Smooth muscle cell (in vitro differentiated cells): ENCODE measurements around the gene TRAF3IP1. TPM values are rescaled to one million over a fixed set of nuclear protein-coding genes. Genes with fewer than 3 reads are reported as not detected.
"Not testable (repeated sequence)": the region's sequence is repeated elsewhere in the genome, so short reads cannot be mapped to it uniquely, and the experiment has no call there.

Experiments
- DNase-seq: peaks from one replicate; lab custom pipeline; 2025; ENCODE audit not compliant: unreplicated experiment; lab: John Stamatoyannopoulos, UW
- H2AFZ ChIP-seq: fragments of 200-600 bp; sonication (generic); 2 replicates; pipeline ENCODE4 v1.6.0; 2016; ENCODE audit warnings: antibody characterized with exemption, low read depth, mild to moderate bottlenecking
- H3F3A ChIP-seq: fragments of 200-600 bp; sonication (generic); 2 replicates; pipeline ENCODE4 v1.6.0; 2017; ENCODE audit warnings: antibody characterized with exemption, low read depth
- H3K27ac ChIP-seq: fragments of 200-600 bp; sonication (generic); 2 replicates; pipeline ENCODE4 v1.5.1; 2016; ENCODE audit warnings: low read depth, mild to moderate bottlenecking
- H3K27me3 ChIP-seq: fragments of 200-600 bp; sonication (generic); 2 replicates; pipeline ENCODE4 v1.6.1; 2016; ENCODE audit warnings: low read depth, mild to moderate bottlenecking
- H3K36me3 ChIP-seq: fragments of 200-600 bp; sonication (generic); 2 replicates; pipeline ENCODE4 v1.5.1; 2016; ENCODE audit warnings: low read depth
- H3K4me1 ChIP-seq: fragments of 200-600 bp; sonication (generic); 2 replicates; pipeline ENCODE4 v1.5.1; 2016; ENCODE audit warnings: low read depth
- H3K4me2 ChIP-seq: fragments of 200-600 bp; sonication (generic); 2 replicates; pipeline ENCODE4 v1.6.0; 2016; ENCODE audit warnings: mild to moderate bottlenecking
- H3K4me3 ChIP-seq: fragments of 200-600 bp; sonication (generic); 2 replicates; pipeline ENCODE4 v1.5.1; 2016; ENCODE audit warnings: mild to moderate bottlenecking
- H3K79me2 ChIP-seq: fragments of 200-600 bp; sonication (generic); 2 replicates; pipeline ENCODE4 v1.6.0; 2016; ENCODE audit warnings: low read depth, mild to moderate bottlenecking
- H3K9ac ChIP-seq: fragments of 200-600 bp; sonication (generic); 2 replicates; pipeline ENCODE4 v1.6.0; 2016; ENCODE audit warnings: low read depth
- H3K9me3 ChIP-seq: fragments of 200-600 bp; sonication (generic); replicated peaks from 2 replicates; pipeline ENCODE4 v1.5.1; 2016; ENCODE audit warnings: low read depth
- H4K20me1 ChIP-seq: fragments of 200-600 bp; sonication (generic); 2 replicates; pipeline ENCODE4 v1.6.0; 2016; ENCODE audit warnings: low read depth
- WGBS: methylation state at CpG from one replicate; pipeline ENCODE4 v1.1.7; 2016; ENCODE audit warnings: low lambda C conversion rate; 5-methylcytosine and 5-hydroxymethylcytosine counted together
- polyA plus RNA-seq: library from polyadenylated mRNA; unstranded; fragments of >200 nt; fragmentation: Nextera tagmentation; extraction: Ambion mirVana; gene quantifications from 2 replicates; pipeline ENCODE4 v1.2.1, GENCODE V29; 2016
- total RNA-seq: library from RNA; depleted of rRNA; stranded (reverse); fragments of >200 nt; gene quantifications from 2 replicates; pipeline ENCODE4 v1.2.3, GENCODE V29; 2014
- TF ChIP-seq, protein P1 (sequence below): fragments of 200-600 bp; sonication (generic); IDR thresholded peaks from 2 replicates; pipeline ENCODE4 v1.5.1; 2017; ENCODE audit warnings: borderline replicate concordance, mild to moderate bottlenecking, antibody characterized with exemption; ENCODE audit not compliant: insufficient read depth, poor library complexity, severe bottlenecking

Gene TRAF3IP1, protein sequence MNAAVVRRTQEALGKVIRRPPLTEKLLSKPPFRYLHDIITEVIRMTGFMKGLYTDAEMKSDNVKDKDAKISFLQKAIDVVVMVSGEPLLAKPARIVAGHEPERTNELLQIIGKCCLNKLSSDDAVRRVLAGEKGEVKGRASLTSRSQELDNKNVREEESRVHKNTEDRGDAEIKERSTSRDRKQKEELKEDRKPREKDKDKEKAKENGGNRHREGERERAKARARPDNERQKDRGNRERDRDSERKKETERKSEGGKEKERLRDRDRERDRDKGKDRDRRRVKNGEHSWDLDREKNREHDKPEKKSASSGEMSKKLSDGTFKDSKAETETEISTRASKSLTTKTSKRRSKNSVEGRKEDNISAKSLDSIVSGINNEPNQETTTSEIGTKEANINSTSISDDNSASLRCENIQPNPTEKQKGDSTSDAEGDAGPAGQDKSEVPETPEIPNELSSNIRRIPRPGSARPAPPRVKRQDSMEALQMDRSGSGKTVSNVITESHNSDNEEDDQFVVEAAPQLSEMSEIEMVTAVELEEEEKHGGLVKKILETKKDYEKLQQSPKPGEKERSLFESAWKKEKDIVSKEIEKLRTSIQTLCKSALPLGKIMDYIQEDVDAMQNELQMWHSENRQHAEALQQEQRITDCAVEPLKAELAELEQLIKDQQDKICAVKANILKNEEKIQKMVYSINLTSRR
- total RNA-seq: 4.4 and 5.3 TPM in 2 replicates
- 7.5 and 10.2 TPM in 2 replicates for polyA plus RNA-seq

DNA sequence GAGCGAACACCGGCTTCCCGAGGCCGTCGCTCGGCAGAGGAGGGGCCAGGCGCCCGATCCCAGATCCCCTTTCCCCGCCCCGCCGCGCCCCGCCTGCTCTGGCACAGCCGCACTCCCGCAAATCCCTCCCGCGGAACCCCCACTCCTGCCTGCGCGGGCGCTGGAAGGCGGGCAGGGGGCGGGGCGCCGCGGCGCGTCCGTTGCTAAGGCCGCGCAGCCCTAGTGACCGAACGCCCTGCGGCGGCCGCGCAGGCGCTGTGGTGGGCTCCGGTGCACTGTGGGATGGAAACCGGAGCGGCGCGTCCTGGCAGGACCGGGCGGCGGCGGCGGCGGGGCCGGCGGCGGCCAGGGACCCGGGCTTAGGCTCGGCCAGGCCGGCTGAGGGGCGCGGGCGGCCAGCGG, at the start of gene TRAF3IP1:
Gene TRAF3IP1 (plus strand): TSS at position 273 of the 402 bp plus-strand sequence. CDS start 145 bp downstream, outside the sequence.
- Histone ChIP-seq H3K27me3 (peaks cover 4% of the 10 kb centered on the region), H3K79me2 (peaks cover 8% of the 10 kb centered on the region), H3K4me1 (peaks cover 4% of the 10 kb centered on the region), H4K20me1 (peaks cover 3% of the 10 kb centered on the region), H3K27ac (no peak within 1 kb of the TSS), H3F3A (no peaks in the 10 kb centered on the region), H3K4me3 (peak within 1 kb of the TSS; percentile 78), H3K9me3 (no peaks in the 10 kb centered on the region), H3K4me2 (peak within 1 kb of the TSS; percentile 94), H3K9ac (peak within 1 kb of the TSS; percentile 56), H3K36me3 (no peaks in the 10 kb centered on the region), H2AFZ (peak within 1 kb of the TSS; percentile 84)
- TF ChIP-seq, protein P1, sequence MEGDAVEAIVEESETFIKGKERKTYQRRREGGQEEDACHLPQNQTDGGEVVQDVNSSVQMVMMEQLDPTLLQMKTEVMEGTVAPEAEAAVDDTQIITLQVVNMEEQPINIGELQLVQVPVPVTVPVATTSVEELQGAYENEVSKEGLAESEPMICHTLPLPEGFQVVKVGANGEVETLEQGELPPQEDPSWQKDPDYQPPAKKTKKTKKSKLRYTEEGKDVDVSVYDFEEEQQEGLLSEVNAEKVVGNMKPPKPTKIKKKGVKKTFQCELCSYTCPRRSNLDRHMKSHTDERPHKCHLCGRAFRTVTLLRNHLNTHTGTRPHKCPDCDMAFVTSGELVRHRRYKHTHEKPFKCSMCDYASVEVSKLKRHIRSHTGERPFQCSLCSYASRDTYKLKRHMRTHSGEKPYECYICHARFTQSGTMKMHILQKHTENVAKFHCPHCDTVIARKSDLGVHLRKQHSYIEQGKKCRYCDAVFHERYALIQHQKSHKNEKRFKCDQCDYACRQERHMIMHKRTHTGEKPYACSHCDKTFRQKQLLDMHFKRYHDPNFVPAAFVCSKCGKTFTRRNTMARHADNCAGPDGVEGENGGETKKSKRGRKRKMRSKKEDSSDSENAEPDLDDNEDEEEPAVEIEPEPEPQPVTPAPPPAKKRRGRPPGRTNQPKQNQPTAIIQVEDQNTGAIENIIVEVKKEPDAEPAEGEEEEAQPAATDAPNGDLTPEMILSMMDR: no peak
- peak; percentile 90 for DNase-seq
- under 1% methylated on average over 44 of the region's 58 CpGs for WGBS

DNA sequence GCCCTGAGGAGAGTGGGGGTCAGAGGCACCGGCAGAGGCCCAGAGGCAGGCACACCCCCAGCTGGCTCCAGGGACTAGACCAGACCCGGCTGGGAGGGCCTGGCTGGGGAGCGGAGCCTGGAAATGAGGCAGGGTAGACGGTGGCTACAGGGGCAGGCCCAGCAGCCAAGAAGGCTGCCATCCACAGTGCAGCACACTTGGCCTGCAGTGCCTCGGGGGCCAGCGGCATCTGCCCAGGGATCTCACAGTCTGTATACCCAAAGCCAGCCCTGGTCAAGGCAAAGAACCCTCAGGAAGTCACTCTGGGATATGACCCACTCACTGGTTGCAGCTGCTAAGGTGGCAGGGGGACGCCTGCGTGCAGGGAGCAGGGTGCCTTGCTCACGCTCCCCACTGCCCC, 49.7 kb upstream of the TRAF3IP1 start:
- H4K20me1 ChIP-seq: no peaks in the 10 kb centered on the region
- TF ChIP-seq, protein P1: no peak
- DNase-seq: no peak
- H3K4me1 ChIP-seq: no peaks in the 10 kb centered on the region
- no peak overlapping the region for H3K27ac ChIP-seq
- H3F3A ChIP-seq: no peaks in the 10 kb centered on the region
- WGBS: 88% methylated on average over 9 of the region's 9 CpGs
- no peak overlapping the region for H3K4me2 ChIP-seq
- no peaks in the 10 kb centered on the region for H3K27me3 ChIP-seq
- H3K79me2 ChIP-seq: no peaks in the 10 kb centered on the region
- peaks cover 9% of the 10 kb centered on the region for H3K36me3 ChIP-seq
- H3K9ac ChIP-seq: no peak overlapping the region
- no peak overlapping the region for H3K4me3 ChIP-seq
- H2AFZ ChIP-seq: no peak overlapping the region
- no peaks in the 10 kb centered on the region for H3K9me3 ChIP-seq

DNA sequence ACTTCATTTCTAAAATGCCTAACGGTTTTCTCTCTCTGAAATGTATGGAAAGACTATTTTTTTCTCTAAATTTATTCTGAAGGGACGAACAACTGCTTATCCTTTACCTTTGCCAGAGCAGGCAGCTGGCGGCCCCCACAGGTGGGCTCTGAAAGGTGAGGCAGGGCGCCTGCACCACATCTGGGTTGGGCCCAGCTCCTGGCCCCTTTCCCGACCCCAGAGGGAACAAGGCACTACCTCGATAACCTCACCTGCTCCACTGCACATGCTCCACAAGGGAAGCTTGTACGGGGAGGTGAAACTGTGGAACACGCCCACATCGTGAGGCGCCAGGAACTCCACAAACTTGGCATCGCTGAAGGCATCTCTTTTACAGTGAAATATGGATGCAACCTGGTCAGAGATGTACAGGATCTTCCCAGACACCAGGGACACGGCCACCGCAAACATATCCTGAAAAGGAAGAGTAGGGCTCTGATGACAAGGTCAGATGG, 49.2 kb upstream of the TRAF3IP1 start:
- Histone ChIP-seq H3K27me3 (no peaks in the 10 kb centered on the region), H2AFZ (no peak overlapping the region), H3K27ac (no peak overlapping the region), H3K79me2 (no peaks in the 10 kb centered on the region), H3K9me3 (no peaks in the 10 kb centered on the region), H3K9ac (no peak overlapping the region), H3K4me1 (no peaks in the 10 kb centered on the region), H3K4me2 (no peak overlapping the region), H3K36me3 (peaks cover 10% of the 10 kb centered on the region), H3F3A (no peaks in the 10 kb centered on the region), H4K20me1 (no peaks in the 10 kb centered on the region), H3K4me3 (no peak overlapping the region)
- no peak for DNase-seq
- TF ChIP-seq, protein P1: no peak
- 94% methylated on average over 13 of the region's 13 CpGs for WGBS

DNA sequence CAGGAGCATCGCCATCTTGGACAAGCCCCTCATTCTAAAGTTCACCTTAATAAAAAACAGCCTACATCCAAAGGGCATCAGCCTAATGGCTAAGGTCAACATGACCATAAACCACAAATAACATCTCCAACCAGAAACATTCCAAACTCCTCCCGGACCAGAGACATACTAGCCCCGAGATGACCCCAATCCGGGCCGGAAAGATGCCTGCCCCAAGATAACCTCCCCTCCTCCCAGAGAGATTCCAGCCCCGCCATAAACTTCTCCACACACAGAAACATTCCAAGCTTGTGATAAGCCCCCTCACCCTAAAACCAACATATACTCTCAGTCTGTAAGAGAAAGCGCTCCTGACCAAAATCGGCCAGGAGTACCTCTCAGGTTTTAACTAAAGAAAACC, 48.6 kb upstream of the TRAF3IP1 start:
- H3K4me1 ChIP-seq, H3K27ac ChIP-seq, H3K36me3 ChIP-seq, H3K4me2 ChIP-seq, H3K4me3 ChIP-seq, H3K27me3 ChIP-seq, H3K9ac ChIP-seq, DNase-seq, H3F3A ChIP-seq, H3K9me3 ChIP-seq, H3K79me2 ChIP-seq, H4K20me1 ChIP-seq, H2AFZ ChIP-seq: not testable (repeated sequence)
- 58% methylated on average over 8 of the region's 8 CpGs for WGBS
